Glomerular visceral epithelial cell (primary cell): ENCODE results near the gene CFAP119.
"Not testable (repeated sequence)": the region's sequence is repeated elsewhere in the genome, so short reads cannot be mapped to it uniquely, and the experiment has no call there.

ENCODE experiments used
- DNase-seq: peaks from one replicate; pipeline ENCODE4 v3.0.0-alpha.2; 2016; ENCODE audit errors: extremely low spot score

CFAP119 gene

DNA sequence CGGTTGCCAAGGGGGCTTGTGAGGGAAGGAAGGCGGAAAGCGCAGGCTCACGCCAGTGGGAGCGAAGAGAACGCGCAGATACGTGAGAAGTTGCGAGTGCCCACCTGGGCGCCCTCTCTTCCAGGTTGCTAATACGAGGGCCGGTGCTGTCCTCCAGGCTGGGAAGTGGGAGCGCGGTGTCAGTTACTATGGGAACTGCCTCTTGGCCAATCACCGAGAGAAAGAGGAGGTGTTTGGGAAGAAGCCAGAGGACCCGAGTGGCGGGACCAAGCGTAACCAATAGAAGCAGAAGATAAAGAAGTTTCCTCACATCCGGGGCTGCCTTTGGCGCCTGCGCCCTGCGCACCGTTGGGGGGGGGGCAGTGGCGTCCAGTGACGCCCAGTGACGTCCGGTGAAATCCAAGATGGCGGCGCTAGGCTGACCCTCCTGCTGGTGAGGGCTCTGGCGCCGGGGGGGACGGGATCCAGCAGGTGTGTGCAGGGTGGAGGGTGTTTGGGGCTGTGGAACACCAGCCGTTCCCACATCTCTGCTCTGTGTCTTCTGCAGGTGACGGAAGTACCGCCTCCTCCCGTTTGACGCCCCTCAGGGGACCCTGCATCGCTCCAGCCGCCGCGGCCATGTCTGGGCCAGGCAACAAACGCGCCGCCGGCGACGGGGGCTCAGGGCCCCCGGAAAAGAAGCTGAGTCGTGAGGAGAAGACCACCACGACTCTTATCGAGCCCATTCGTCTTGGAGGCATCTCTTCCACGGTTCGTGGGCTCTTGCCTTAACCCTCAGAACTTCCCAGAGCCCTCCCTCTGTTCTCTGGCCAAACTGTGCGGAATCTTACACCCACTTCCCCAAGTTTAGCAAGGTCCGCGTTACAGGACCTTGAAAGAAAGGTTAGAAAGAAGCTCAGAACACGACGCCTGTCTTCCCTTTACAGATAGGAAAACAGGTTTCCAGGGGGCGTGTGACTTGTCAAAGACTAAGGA lies at the start of gene CFAP119, which contains the start of gene RNF40:
CFAP119 (minus strand) TSS at position 135 of the 975 bp plus-strand sequence. CDS start 314 bp downstream, outside the sequence.
RNF40 (plus strand) TSS at position 395 of the 975 bp plus-strand sequence; CDS start at position 619, 224 bp downstream.
- DNase-seq, result peak; percentile 97

- not testable (repeated sequence) for DNase-seq
Observed at GRCh38 chr16:30809675-30810074, 47.8 kb upstream of the CFAP119 start.

DNA sequence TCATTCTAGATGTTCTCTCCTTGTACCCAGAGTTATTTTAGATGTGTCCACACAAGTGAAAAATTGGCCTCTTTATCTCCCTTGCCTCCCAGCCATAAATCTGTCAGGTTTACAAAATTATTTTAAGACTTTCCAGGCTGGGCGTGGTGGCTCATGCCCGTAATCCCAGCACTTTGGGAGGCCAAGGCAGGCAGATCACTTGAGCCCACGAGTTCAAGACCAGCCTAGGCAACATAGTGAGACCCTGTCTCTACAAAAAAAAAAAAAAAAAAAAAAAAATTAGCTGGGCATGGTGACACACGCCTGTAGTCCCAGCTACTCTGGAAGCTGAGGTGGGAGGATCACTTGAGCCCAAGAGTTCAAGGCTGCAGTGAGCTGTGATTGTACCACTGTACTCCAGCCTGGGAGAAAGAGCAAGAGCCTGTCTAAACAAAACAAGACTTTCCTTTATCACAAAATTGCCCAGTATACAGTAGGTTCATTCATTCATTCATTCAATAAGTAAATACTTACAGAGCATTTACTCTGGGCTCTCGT lies 47.1 kb upstream of the CFAP119 start:
- DNase-seq, result not testable (repeated sequence)

- DNase-seq, result no peak
Observed at GRCh38 chr16:30808146-30808545, 46.3 kb upstream of the CFAP119 start.

GRCh38 chr16:30805370-30806169 lies 43.7 kb upstream of the CFAP119 start:
- DNase-seq, result peak; percentile 79

DNA sequence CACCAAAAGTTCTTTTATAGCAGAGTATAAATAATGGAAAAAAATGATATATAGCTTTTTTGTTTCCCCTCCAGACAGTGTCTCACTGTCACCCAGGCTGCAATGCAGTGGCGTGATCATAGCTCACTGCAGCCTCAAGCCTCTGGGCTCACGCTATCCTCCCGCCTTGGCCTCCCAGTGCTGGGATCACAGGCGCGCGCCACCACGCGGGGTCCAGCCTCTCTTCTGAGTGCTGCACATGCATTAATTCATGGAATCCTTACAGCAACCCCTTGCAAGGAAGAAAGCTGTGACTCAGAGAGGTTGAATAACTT lies 43.2 kb upstream of the CFAP119 start:
- no peak for DNase-seq

- no peak for DNase-seq
Observed at GRCh38 chr16:30802936-30803335, 41.1 kb upstream of the CFAP119 start.

DNA sequence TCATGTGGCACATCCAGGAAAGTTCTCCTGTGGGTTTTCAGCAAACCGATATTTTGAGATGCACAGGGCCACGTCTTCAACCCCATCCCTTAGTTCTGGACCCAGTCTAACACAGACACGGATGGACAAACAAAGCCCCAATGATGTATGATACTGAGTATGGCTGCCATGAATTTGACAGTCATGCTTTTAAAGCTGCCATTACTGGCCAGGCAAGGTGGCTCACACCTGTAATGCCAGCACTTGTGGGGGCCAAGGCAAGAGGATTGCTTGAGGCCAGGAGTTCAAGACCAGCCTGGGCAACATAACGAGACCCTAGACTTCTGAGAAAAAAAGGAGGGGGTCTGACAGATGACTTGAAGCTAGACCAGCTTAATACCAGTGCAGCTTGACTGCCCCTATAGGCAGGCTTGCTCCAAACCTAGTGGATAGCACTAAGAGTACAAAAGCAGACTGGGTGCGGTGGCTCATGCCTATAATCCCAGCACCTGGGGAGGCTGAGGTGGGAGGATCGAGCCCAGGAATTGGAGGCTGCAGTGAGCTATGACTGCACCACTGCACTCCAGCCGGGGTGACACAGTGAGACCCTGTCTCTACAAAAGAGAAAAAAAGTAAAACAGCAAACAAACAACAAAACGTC lies 35.9 kb upstream of the CFAP119 start:
- no peak for DNase-seq

GRCh38 chr16:30794634-30795033 lies 32.8 kb upstream of the CFAP119 start:
- no peak for DNase-seq

GRCh38 chr16:30793508-30794069 lies 31.7 kb upstream of the CFAP119 start:
- DNase-seq, result no peak

DNA sequence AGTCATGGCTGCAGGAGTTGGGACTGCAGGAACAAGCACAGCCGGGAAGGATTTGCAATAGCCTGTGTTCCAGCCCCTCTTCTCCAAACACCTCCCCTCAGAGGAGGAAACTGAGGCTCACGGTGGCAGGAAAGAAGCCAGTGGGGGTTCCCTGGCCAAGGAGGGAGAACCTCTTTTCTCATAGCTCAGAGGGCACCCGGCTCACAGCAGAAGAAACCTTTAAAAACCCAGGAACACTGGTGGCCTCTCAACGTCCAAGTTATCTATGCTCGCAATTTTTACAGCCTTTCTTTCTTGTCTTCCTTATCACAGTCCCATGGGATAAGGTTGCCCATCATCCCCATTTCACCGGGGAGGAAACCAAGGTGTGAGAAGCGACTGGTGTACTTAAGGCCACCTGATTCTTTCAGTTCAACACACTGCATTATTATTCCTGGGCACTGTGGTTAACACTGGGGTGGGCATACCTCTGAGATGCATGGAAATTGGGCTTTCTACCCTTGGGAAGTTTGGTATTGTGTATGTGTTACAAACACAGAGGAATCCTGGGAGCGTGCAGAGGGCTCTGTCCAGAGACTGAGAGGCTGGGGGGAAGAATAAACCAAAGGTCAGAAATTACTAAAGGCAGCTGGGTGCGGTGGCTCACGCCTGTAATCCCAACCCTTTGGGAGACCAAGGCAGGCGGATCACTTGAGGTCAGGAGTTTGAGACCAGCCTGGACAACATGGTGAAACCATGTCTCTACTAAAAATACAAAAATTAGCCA lies 25.9 kb upstream of the CFAP119 start:
- DNase-seq, result no peak

DNA sequence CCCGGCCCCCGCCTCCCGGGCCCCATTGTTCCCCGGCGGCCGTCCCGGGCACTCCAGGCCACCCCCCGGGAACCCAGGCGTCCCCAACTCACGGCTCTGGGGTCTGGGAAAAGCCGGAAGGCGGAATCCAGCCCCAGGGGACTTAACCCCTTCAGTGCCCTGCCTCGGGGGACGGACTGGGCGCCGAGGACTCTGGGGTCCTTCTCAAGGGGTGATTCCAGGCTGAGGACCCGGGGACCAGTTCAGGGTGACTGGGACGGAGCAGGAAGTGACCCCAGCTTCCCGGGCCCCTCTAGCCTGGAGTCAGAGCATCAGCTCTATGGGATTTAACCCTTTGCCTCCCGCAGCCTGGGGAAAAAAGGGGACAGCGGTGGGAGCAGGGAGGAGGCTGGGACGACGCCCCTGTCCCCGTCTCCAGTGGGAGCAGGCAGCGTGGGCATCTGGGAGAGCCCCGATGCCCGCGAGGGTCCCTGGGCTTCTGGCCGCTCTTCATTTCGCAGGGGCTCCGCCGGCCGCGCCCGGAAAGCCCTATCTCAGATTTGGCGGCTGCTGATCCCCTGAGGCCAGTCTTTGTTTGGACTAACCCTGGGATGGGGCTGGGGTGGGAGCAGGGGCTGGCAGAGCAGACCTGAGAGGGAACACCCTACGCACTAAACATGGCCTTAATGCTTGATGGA lies 25.2 kb upstream of the CFAP119 start, which contains the start of gene ZNF629:
ZNF629 (minus strand) TSS at position 270 of the 677 bp plus-strand sequence. CDS start 2,723 bp downstream, outside the sequence.
- DNase-seq, result peak; percentile 59

- peak; percentile 47 for DNase-seq
Observed at GRCh38 chr16:30786115-30786935, 24.5 kb upstream of the CFAP119 start.

- no peak for DNase-seq
Observed at GRCh38 chr16:30785126-30786106, 23.6 kb upstream of the CFAP119 start.

- no peak for DNase-seq
Observed at GRCh38 chr16:30784215-30784614, 22.4 kb upstream of the CFAP119 start.

GRCh38 chr16:30783280-30784109 lies 21.6 kb upstream of the CFAP119 start:
- DNase-seq, result no peak
